Prostate gland (tissue), 2 donors: ENCODE measurements around the gene SEMA3F. TPM values are rescaled to one million over a fixed set of nuclear protein-coding genes. Genes with fewer than 3 reads are reported as not detected.
A peak's percentile ranks its signal among the peaks of the same experiment; 100 is the strongest.

Experiments
- DNase-seq: peaks from one replicate; pipeline ENCODE4 v3.0.0-alpha.2; 2019; ENCODE audit warnings: low spot score
- H3K27ac ChIP-seq, 2 donors: fragments of 200-600 bp; sonication (generic); 2 replicates each; pipeline ENCODE4 v1.5.1; 2017 to 2019
- H3K27me3 ChIP-seq: fragments of 200-600 bp; sonication (generic); replicated peaks from 2 replicates; pipeline ENCODE4 v1.5.1; 2019; ENCODE audit not compliant: insufficient read depth
- H3K36me3 ChIP-seq, 2 donors: fragments of 200-600 bp; sonication (generic); 1 replicate in 1 of 2; 2 replicates in 1 of 2; pipeline versions ENCODE4 v1.5.1 to v1.8.1; 2017 to 2019
- H3K4me1 ChIP-seq: fragments of 200-600 bp; sonication (generic); replicated peaks from 2 replicates; pipeline ENCODE4 v1.5.1; 2019
- H3K4me3 ChIP-seq, 2 donors: fragments of 200-600 bp; sonication (generic); 2 replicates each; pipeline ENCODE4 v1.5.1; 2017 to 2019
- H3K9me3 ChIP-seq: fragments of 200-600 bp; sonication (generic); 2 replicates; pipeline ENCODE4 v1.5.1; 2017
- POLR2A ChIP-seq: fragments of 450-650 bp; IDR thresholded peaks from one replicate; pipeline ENCODE4 v1.6.1; 2016; ENCODE audit warnings: antibody characterized with exemption, mild to moderate bottlenecking
- POLR2AphosphoS5 ChIP-seq: sonication (generic); formaldehyde crosslinking; IDR thresholded peaks from one replicate; pipeline ENCODE4 v1.6.1; 2017; ENCODE audit warnings: antibody characterized with exemption
- WGBS: methylation state at CpG from one replicate; pipeline ENCODE4 v1.1.5; 2018; 5-methylcytosine and 5-hydroxymethylcytosine counted together
- intact Hi-C: fragments of 100-400 bp; cut with DNase I; formaldehyde crosslinking; loops from one replicate; pipeline ENCODE4 v1.14.2; 2022
- total RNA-seq, 2 donors: library from RNA; depleted of rRNA; stranded (reverse); fragments of >200 nt; gene quantifications; one replicate each; pipeline ENCODE4 v1.1.0, GENCODE V29; 2016
- TF ChIP-seq, protein P1 (sequence below), 4 experiments: fragments of 200-600 bp in 2 of 4; fragments of 450-650 bp in 2 of 4; sonication (generic) in 2 of 4; IDR thresholded peaks; 1 replicate in 3 of 4; 2 replicates in 1 of 4; pipeline ENCODE4 v1.5.1; 2016 to 2019; ENCODE audit warnings: antibody characterized with exemption in 4 of 4, mild to moderate bottlenecking in 2 of 4, moderate library complexity in 2 of 4

The SEMA3F gene
- total RNA-seq, result 10 to 100 TPM; 43.3 to 71.8 TPM

DNA sequence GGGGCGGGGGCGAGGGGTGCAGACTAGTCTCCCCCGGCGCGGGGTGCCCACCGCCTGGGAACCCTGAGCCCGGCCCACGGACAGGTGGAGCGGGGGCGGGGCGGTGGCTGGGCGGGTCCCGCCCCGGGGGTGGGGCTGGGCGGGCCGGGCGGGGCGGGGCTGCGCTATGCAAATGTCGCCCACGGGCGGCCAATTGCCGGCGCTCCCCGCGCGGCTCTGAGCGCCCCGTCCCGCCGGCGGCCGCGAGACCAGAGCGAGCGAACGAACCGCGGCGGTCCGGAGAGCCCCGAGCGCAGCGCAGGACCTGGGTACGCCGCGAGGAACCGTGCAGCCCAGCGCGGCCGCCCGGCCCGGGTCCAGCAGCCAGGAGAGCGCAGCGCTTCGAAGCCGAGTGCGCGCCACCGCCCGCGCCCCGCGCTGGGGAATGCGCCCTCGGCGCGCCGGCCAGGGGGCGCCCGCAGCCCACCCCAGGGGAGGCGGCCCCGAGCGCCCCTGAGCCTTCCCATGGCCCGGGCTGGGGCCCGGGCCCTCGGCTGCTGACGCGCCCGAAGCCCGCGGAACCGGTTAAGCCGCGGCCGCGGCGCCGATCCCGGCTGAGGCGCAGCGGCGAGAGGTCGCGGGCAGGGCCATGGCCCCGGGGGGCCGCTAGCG, at the start of gene SEMA3F:
Gene SEMA3F, plus strand, starts transcription at position 485 of the 651 bp plus-strand sequence. CDS start 4,299 bp downstream, outside the sequence.
- peaks cover 22% of the 10 kb centered on the region for H3K4me1 ChIP-seq
- H3K27me3 ChIP-seq, result no peaks in the 10 kb centered on the region
- TF ChIP-seq POLR2A, result peak; percentile 93
- TF ChIP-seq, protein P1, sequence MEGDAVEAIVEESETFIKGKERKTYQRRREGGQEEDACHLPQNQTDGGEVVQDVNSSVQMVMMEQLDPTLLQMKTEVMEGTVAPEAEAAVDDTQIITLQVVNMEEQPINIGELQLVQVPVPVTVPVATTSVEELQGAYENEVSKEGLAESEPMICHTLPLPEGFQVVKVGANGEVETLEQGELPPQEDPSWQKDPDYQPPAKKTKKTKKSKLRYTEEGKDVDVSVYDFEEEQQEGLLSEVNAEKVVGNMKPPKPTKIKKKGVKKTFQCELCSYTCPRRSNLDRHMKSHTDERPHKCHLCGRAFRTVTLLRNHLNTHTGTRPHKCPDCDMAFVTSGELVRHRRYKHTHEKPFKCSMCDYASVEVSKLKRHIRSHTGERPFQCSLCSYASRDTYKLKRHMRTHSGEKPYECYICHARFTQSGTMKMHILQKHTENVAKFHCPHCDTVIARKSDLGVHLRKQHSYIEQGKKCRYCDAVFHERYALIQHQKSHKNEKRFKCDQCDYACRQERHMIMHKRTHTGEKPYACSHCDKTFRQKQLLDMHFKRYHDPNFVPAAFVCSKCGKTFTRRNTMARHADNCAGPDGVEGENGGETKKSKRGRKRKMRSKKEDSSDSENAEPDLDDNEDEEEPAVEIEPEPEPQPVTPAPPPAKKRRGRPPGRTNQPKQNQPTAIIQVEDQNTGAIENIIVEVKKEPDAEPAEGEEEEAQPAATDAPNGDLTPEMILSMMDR (IDR thresholded peaks at IDR 0.05), result peak in 1 of 4 experiments; percentile 55
- peak; percentile 60 for TF ChIP-seq POLR2AphosphoS5
- H3K36me3 ChIP-seq, result no peaks in the 10 kb centered on the region
- WGBS, result under 1% methylated on average over 59 of the region's 98 CpGs
- H3K4me3 ChIP-seq, result peak within 1 kb of the TSS; percentile 53 to 66
- peak within 1 kb of the TSS; percentile 83 for H3K27ac ChIP-seq
- H3K9me3 ChIP-seq, result no peaks in the 10 kb centered on the region
- peak; percentile 72 for DNase-seq
- intact Hi-C loops, result no loop called here

DNA sequence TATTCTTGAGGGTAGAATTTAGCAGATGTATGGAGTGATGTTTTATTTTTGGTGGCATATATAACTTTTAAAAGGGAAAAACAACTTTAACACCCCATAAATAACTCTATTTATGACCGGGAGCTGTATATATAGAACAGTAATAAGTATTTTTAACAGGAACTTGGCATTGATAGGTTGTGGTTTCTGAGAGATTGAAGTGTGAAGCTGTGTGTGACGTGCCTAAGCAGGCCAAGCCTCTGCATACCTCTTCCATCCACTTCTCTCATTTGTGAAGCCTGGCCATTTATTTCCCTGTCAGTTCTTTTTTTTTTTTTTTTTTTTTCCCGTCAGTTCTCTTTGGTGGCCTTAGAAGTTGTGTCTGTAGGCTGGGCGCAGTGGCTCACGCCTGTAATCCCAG, 43.4 kb upstream of the SEMA3F start:
- intact Hi-C loops, result no loop called here

DNA sequence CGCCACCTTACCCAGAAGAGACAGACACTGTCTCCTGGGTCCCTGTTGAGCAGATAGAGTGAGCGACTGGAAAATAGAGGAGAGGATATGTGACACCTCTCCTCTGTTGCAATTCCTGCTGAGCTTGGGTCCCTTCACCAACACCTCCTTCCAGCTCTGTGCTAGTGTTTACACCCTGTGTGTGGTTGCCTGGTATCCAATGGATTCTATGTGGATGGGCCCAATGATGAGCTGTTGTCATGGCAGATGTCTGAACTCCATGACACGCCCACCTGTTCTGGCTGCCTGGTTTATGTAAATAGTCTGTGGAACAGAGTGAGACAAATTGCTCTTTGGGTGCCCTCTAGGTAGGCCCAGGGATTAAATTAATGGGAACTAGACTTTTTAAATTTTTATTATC, 42.7 kb upstream of the SEMA3F start:
- H3K4me1 ChIP-seq, result no peaks in the 10 kb centered on the region
- H3K27me3 ChIP-seq, result no peaks in the 10 kb centered on the region
- no peak for TF ChIP-seq POLR2A
- TF ChIP-seq, protein P1 (IDR thresholded peaks at IDR 0.05), result no peak
- TF ChIP-seq POLR2AphosphoS5, result no peak
- intact Hi-C loops, result no loop called here
- no peak overlapping the region for H3K4me3 ChIP-seq
- 88% methylated on average over 3 of the region's 3 CpGs for WGBS
- peaks cover 43 to 78% of the 10 kb centered on the region in 2 donors for H3K36me3 ChIP-seq
- DNase-seq, result no peak
- H3K9me3 ChIP-seq, result no peaks in the 10 kb centered on the region
- H3K27ac ChIP-seq, result no peak overlapping the region

More for the DNA sequence above, 43.4 kb upstream of the SEMA3F start:
- Histone ChIP-seq H3K4me3 (no peak overlapping the region), H3K36me3 (peaks cover 41 to 76% of the 10 kb centered on the region in 2 donors), H3K27ac (no peak overlapping the region), H3K9me3 (no peaks in the 10 kb centered on the region), H3K4me1 (no peaks in the 10 kb centered on the region), H3K27me3 (no peaks in the 10 kb centered on the region)
- DNase-seq, result no peak
- 69% methylated on average over 5 of the region's 5 CpGs for WGBS
- TF ChIP-seq POLR2AphosphoS5 (no peak), POLR2A (no peak)
- TF ChIP-seq, protein P1 (IDR thresholded peaks at IDR 0.05), result no peak

DNA sequence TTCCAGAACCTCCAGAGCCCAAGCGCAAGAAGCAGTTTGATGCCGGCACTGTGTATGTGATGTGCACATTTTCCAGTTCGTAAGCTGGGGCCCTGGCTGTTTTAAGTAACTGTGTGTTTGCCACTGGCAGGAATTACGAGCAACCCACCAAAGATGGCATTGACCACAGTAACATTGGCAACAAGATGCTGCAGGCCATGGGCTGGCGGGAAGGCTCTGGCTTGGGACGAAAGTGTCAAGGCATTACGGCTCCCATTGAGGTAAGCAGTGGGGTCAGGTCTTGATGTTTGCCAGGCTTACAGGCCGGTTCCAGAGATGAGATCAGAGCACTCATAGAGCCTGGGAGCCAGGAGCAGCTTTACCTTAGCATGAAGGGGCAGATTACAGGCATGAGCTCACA, 38.0 kb upstream of the SEMA3F start:
- no peaks in the 10 kb centered on the region for H3K9me3 ChIP-seq
- no peaks in the 10 kb centered on the region for H3K4me1 ChIP-seq
- H3K4me3 ChIP-seq, result no peak overlapping the region
- 91% methylated on average over 8 of the region's 8 CpGs for WGBS
- no peaks in the 10 kb centered on the region for H3K27me3 ChIP-seq
- peaks cover 35 to 50% of the 10 kb centered on the region in 2 donors for H3K36me3 ChIP-seq
- intact Hi-C loops, result no loop called here
- no peak for TF ChIP-seq POLR2AphosphoS5
- TF ChIP-seq, protein P1 (IDR thresholded peaks at IDR 0.05), result no peak
- TF ChIP-seq POLR2A, result no peak
- H3K27ac ChIP-seq, result no peak overlapping the region
- no peak for DNase-seq

DNA sequence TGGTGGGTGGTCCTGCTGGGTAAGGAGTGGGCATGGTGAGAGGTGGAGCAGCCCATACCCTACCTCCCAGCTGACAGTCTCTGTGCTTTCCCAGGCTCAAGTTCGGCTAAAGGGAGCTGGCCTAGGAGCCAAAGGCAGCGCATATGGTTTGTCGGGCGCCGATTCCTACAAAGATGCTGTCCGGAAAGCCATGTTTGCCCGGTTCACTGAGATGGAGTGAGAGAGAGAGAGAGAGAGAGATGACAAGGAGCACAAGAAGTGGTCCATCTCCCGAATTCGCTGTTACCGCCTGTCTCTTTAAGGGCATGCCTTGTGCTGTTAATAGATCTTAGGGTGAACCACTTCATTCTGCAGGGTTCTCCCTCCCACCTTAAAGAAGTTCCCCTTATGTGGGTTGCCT, 36.9 kb upstream of the SEMA3F start:
- Histone ChIP-seq H3K27me3 (no peaks in the 10 kb centered on the region), H3K4me3 (no peak overlapping the region), H3K9me3 (no peaks in the 10 kb centered on the region), H3K36me3 (peaks cover 35 to 44% of the 10 kb centered on the region in 2 donors), H3K4me1 (no peaks in the 10 kb centered on the region), H3K27ac (no peak overlapping the region)
- intact Hi-C loops, result no loop called here
- 84% methylated on average over 10 of the region's 10 CpGs for WGBS
- TF ChIP-seq POLR2AphosphoS5 (no peak), POLR2A (no peak)
- TF ChIP-seq, protein P1 (IDR thresholded peaks at IDR 0.05), result no peak
- no peak for DNase-seq
